Midbrain (tissue), 1 donor: ENCODE data around the gene C14orf180.

Experiments
- DNase-seq: peaks from one replicate; lab custom pipeline; 2025; lab: John Stamatoyannopoulos, UW

The C14orf180 gene

GRCh38 chr14:104561632-104562495 lies 17.7 kb upstream of the C14orf180 start:
- DNase-seq = no peak

- no peak for DNase-seq
Measured at GRCh38 chr14:104562606-104563005, 17.0 kb upstream of the C14orf180 start.

DNA sequence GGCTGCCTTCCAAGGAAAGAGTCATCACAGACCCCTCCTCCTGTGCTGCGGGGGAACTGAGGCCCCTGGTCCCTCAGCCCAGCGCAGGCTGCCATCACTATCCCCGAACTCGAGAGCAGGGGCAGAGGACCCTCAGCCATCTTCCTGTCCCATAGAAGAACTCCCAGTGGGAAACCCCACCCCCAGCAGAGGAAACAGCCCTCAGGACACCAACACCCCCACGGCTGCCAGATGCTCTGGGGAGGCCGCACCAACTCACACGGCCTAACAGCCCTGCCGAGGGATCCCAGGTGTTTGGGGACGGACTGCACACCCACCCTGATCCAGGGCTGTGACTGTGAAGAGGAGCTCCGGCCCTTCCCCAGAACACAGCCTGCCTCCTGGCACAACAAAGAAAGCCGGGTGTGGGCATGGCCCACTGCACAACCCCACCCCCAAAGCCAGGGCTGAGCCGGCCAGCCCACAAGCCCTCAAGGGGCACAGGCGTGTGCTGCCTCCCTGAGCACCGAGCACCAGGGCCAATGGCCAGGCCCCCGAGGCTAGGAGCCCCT lies 16.3 kb upstream of the C14orf180 start:
- DNase-seq = no peak

GRCh38 chr14:104563742-104564615 lies 15.6 kb upstream of the C14orf180 start:
- DNase-seq = peak; percentile 37

DNA sequence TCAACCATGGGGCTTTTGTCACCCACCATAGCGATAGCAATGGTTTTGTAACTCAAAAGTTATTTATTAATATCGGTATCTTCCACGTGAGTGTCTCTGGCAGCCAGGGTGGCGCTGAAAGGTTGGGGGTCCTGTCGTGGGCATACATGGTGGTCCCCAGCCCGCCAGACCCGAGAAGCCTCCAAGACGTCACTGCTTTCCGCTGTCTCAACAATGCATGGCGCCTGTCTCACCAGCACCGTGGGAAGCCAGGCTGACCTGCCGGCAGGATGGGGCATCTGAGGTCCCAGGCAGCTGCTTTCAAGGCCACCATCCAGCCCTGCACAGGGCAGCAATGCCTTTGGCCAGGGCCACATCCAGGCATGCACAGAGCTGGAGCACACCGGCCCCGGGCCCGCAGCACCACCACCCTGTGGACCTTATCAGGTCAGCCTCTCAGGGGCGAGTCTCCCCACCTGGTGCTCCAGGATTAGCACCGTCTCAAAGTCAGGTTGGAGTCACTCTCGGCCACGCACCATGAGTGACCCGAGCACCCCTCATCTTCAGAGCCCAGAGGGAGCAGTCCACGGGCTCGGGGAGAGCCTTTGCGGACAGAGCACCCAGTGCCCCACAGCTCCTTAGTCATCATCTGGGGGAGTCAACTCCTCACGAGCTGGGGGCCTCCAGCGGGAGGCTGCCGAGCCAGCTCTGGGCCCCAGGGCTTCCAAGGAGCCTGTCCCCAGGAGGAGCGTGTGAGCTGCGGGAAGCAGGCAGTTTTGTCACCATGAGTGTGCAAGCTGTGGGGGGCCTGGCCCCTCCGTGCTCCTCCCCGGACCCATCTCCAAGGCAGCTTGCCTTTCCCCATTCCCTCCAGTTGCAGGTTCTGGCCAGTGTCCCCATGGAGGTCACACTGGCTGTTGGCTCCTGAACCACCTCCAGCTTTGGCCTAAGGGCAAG lies 14.6 kb upstream of the C14orf180 start:
- DNase-seq = no peak

GRCh38 chr14:104567141-104567956 lies 12.2 kb upstream of the C14orf180 start:
- DNase-seq = no peak

DNA sequence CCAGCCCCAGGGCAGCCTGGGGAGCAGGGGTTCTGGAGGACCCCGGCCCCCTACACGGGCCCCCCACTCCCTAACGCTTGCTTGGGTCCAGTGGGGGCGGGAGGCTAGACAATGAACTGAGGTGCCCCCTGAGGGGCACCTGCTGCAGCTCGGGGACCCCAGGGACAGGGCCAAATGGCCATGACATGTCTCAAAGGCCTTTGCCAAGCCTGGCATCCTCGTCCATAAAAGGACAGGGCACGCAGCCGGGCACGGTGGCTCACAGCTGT lies 11.7 kb upstream of the C14orf180 start:
- no peak for DNase-seq

GRCh38 chr14:104568620-104569019 lies 10.9 kb upstream of the C14orf180 start:
- no peak for DNase-seq

DNA sequence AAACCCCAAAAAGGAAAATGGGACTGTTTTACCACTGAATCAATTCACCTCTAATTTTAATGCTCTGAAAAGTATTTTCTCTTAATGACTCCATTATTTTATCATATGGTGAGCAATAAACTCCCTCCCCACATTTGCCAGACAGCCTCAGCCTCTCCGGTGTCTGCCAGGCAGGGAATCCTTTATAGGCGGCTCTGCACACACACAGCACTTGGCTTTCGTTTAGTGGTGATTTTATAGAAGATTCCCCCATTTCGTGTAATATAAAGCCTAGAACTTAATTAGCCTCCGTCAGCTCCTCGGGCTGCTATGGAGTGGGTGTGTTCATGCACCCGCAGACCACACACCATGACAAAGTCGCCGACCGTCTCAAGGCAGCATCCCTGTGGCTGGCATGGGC lies 10.1 kb upstream of the C14orf180 start:
- no peak for DNase-seq

- DNase-seq = no peak
Measured at GRCh38 chr14:104571246-104571645, 8.3 kb upstream of the C14orf180 start.

GRCh38 chr14:104572024-104572626 lies 7.4 kb upstream of the C14orf180 start:
- DNase-seq = no peak

DNA sequence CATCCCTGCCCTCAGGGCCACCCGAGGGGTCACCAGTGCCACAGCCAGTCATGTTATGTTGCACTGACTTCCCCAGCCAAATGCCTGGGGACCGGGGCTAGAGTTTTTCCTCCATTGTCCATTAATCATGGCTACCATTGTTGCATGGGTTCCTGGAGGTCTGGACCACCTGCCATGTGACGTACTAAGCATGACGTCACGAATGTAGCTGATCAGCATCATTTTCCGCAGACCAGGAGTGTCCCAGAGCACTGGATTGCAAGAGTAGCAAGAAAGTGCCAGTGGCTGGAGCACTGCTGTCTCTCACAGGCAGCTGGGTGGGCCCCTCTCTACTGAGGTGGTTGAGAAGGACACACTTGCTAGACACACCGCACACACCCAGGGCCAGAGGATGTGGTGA lies 6.9 kb upstream of the C14orf180 start:
- no peak for DNase-seq

DNA sequence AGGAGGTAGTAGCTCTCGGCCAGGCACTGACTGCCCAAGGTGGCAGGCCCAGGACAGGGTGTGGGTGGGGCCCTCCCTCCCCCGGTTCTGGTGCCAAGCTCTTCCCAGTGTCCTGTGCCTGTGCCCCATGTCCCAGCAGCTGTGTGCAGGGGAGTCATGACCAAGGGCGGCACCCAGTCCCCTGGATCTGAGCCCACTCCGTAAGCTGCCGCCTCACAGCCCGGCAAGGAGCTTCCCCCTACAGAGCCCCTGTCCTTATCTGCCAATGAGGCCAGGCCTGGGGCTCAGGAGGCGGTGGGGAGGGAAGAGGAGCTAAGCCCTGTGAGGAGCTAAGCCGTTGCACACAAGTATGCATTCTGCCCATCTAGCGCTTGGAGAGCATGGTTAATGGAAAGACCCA lies 5.6 kb upstream of the C14orf180 start:
- DNase-seq = no peak

DNA sequence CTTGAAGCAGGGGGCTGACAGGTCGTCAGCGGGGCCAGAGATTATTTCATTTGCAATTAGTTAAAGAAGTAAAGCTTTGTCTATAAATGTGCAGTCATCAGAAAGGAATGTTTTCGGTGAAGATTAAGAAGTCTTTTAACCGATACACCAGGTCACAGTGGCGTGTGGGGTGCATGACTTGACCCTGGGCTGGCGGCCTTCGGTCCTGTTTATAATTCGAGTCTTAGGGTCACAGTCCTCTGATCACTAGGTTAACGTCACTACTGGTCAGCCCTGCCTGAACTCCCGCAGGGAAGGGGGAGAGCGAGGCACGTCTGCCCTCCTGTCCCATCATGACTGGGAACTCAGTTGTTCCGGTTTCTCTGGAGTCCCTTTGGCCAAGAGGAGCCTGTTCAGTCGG lies 5.0 kb upstream of the C14orf180 start:
- no peak for DNase-seq

GRCh38 chr14:104574978-104575583 lies 4.5 kb upstream of the C14orf180 start:
- no peak for DNase-seq

DNA sequence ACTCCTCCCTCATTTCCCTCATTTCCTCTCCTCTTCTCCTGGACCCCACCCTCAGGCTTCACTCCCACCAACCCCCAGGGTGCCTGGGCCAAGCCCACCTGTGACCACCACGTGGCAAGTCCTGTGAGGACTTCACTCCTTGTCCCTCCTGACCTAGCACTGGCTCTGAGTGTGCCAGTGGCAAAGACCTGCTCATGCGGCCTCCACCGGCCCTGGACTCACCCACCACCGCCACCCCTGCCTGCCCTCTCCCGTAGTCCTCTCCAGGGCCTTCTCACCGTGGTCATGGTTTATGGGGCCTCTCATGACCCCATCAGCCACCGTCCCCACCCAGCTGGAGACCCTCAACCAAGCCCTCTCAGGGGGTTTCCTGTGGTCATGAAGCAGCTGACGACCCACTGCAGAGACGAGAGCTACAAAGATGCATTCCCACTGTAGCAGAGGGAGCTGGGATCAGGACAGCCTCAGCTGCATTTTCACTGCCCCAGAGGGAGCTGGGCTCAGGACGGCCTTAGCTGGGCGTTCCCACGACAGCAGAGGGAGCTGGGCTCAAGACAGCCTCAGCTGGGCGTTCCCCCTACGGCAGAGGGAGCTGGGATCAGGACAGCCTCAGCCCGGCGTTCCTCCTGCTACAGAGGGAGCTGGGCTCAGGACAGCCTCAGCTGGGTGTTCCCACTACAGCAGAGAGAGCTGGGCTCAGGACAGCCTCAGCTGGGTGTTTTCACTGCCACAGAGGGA lies 3.2 kb upstream of the C14orf180 start:
- no peak for DNase-seq

GRCh38 chr14:104576970-104577332 lies 2.6 kb upstream of the C14orf180 start:
- DNase-seq = no peak

DNA sequence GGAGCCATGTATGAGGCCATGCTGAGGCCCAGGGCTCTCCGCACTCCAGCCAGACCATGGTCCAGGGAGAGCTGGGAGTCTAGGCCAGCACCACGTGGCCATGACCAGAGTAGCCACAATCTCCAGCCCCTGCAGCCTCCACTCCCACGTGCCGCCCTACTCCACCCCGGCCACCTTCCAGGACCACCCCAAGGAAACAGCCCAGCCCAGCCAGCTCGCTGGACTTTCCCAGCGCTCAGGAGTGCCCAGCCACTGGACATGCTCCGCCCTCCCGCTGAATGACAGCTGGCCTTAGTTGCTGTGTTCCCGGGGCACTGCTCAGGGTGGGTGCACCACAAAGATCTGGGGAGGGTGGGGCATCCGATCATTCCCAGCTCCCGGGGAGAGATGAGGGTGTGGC lies 2.1 kb upstream of the C14orf180 start:
- DNase-seq = no peak

GRCh38 chr14:104577847-104578301 lies 1.7 kb upstream of the C14orf180 start:
- DNase-seq = no peak
